Ascending aorta (tissue), 2 donors: Measurements from ENCODE around the gene ISG20L2. TPM values are rescaled to one million over a fixed set of nuclear protein-coding genes. Genes with fewer than 3 reads are reported as not detected.

Source experiments
- DNase-seq, 2 donors: peaks; one replicate each; pipeline ENCODE4 v3.0.0-alpha.2; 2019; ENCODE audit warnings: low spot score in 2 of 2
- H3K27ac ChIP-seq, 2 donors: fragments of 200-600 bp; sonication (generic); one replicate each; pipeline ENCODE4 v1.5.1; 2016 to 2017; ENCODE audit warnings: mild to moderate bottlenecking in 1 of 2
- H3K27me3 ChIP-seq: fragments of 200-600 bp; sonication (generic); one replicate; pipeline ENCODE4 v1.5.1; 2017
- H3K36me3 ChIP-seq, 2 donors: fragments of 200-600 bp; sonication (generic); one replicate each; pipeline ENCODE4 v1.5.1; 2016
- H3K4me1 ChIP-seq, 2 donors: fragments of 200-600 bp; sonication (generic); one replicate each; pipeline ENCODE4 v1.5.1; 2016 to 2017; ENCODE audit warnings: mild to moderate bottlenecking in 1 of 2
- H3K4me3 ChIP-seq, 2 donors: fragments of 200-600 bp; sonication (generic); one replicate each; pipeline ENCODE4 v1.5.1; 2016 to 2017; ENCODE audit warnings: mild to moderate bottlenecking in 1 of 2
- H3K9me3 ChIP-seq, 2 donors: fragments of 200-600 bp; sonication (generic); one replicate each; pipeline ENCODE4 v1.5.1; 2016
- CTCF ChIP-seq, 3 experiments: fragments of 200-600 bp in 2 of 3; fragments of 450-650 bp in 1 of 3; sonication (generic) in 2 of 3; IDR thresholded peaks; one replicate each; pipeline ENCODE4 v1.5.1; 2016 to 2019; ENCODE audit warnings: antibody characterized with exemption in 3 of 3, mild to moderate bottlenecking in 1 of 3, moderate library complexity in 1 of 3
- intact Hi-C: fragments of 100-400 bp; cut with DNase I; formaldehyde crosslinking; loops from one replicate; pipeline ENCODE4 v1.15.1; 2023
- total RNA-seq: library from RNA; depleted of rRNA; stranded (reverse); fragments of >200 nt; gene quantifications from one replicate; pipeline ENCODE4 v1.1.0, GENCODE V29; 2016

ISG20L2 gene
- total RNA-seq, 1 donor from 2014 or later = 7.8 TPM

GRCh38 chr1:156721131-156721530 lies 7.4 kb downstream of the ISG20L2 start:
- no peak for TF ChIP-seq CTCF (IDR thresholded peaks at IDR 0.05)
- no peak for DNase-seq
- H3K4me3 ChIP-seq = no peak overlapping the region
- H3K9me3 ChIP-seq = no peaks in the 10 kb centered on the region
- no peaks in the 10 kb centered on the region for H3K27me3 ChIP-seq
- H3K27ac ChIP-seq = no peak overlapping the region
- H3K4me1 ChIP-seq = peaks cover 10 to 13% of the 10 kb centered on the region in 2 donors
- intact Hi-C loops = no loop called here
- peaks cover 26 to 42% of the 10 kb centered on the region in 2 donors for H3K36me3 ChIP-seq

GRCh38 chr1:156717351-156717750 lies 11.2 kb downstream of the ISG20L2 start:
- no peak for TF ChIP-seq CTCF (IDR thresholded peaks at IDR 0.05)
- Histone ChIP-seq H3K27me3 (no peaks in the 10 kb centered on the region), H3K4me3 (no peak overlapping the region), H3K36me3 (peaks cover 7 to 15% of the 10 kb centered on the region in 2 donors), H3K27ac (no peak overlapping the region), H3K4me1 (no peaks in the 10 kb centered on the region), H3K9me3 (no peaks in the 10 kb centered on the region)
- intact Hi-C loops = no loop called here
- DNase-seq = no peak

- H3K4me3 ChIP-seq = no peak overlapping the region
Measured at GRCh38 chr1:156714830-156715229, 13.7 kb downstream of the ISG20L2 start.

GRCh38 chr1:156712626-156713025 lies 15.9 kb downstream of the ISG20L2 start:
- DNase-seq = no peak
- Histone ChIP-seq H3K27ac (no peak overlapping the region), H3K4me3 (no peak overlapping the region), H3K36me3 (no peaks in the 10 kb centered on the region), H3K4me1 (peaks cover 0 to 11% of the 10 kb centered on the region in 2 donors), H3K27me3 (no peaks in the 10 kb centered on the region), H3K9me3 (no peaks in the 10 kb centered on the region)
- TF ChIP-seq CTCF (IDR thresholded peaks at IDR 0.05) = no peak
- intact Hi-C loops = no loop called here

More at GRCh38 chr1:156714830-156715229, 13.7 kb downstream of the ISG20L2 start:
- no peaks in the 10 kb centered on the region for H3K36me3 ChIP-seq
- H3K27me3 ChIP-seq = no peaks in the 10 kb centered on the region
- intact Hi-C loops = no loop called here
- DNase-seq = no peak
- H3K9me3 ChIP-seq = no peaks in the 10 kb centered on the region
- TF ChIP-seq CTCF (IDR thresholded peaks at IDR 0.05) = no peak
- no peak overlapping the region for H3K27ac ChIP-seq
- peaks cover 0 to 6% of the 10 kb centered on the region in 2 donors for H3K4me1 ChIP-seq

- no peaks in the 10 kb centered on the region for H3K27me3 ChIP-seq
- no peak for TF ChIP-seq CTCF (IDR thresholded peaks at IDR 0.05)
- H3K27ac ChIP-seq = no peak overlapping the region
- no peaks in the 10 kb centered on the region for H3K36me3 ChIP-seq
- DNase-seq = no peak
- no peak overlapping the region for H3K4me3 ChIP-seq
- H3K9me3 ChIP-seq = no peaks in the 10 kb centered on the region
- peaks cover 0 to 19% of the 10 kb centered on the region in 2 donors for H3K4me1 ChIP-seq
- intact Hi-C loops = no loop called here
Measured at GRCh38 chr1:156711011-156711817, 17.4 kb downstream of the ISG20L2 start.
